Jurkat, Clone E6-1 (cell line): Measurements from ENCODE around the gene TMC6. TPM values are rescaled to one million over a fixed set of nuclear protein-coding genes. Genes with fewer than 3 reads are reported as not detected.
"Not testable (repeated sequence)": the region's sequence is repeated elsewhere in the genome, so short reads cannot be mapped to it uniquely, and the experiment has no call there.

ENCODE experiments used
- DNase-seq: peaks from one replicate; pipeline ENCODE4 v3.0.0-alpha.2; 2011; ENCODE audit warnings: low read depth, low spot score
- H3K4me3 ChIP-seq: 2 replicates; pipeline ENCODE4 v1.5.1; 2011; ENCODE audit warnings: mild to moderate bottlenecking, low read length, control low read depth, moderate library complexity
- polyA plus RNA-seq: library from polyadenylated mRNA; unstranded; fragments of >200 nt; gene quantifications from one replicate; pipeline ENCODE4 v1.2.1, GENCODE V29; 2012; ENCODE audit warnings: missing spikeins; ENCODE audit not compliant: insufficient read length, insufficient read depth

TMC6 gene, protein sequence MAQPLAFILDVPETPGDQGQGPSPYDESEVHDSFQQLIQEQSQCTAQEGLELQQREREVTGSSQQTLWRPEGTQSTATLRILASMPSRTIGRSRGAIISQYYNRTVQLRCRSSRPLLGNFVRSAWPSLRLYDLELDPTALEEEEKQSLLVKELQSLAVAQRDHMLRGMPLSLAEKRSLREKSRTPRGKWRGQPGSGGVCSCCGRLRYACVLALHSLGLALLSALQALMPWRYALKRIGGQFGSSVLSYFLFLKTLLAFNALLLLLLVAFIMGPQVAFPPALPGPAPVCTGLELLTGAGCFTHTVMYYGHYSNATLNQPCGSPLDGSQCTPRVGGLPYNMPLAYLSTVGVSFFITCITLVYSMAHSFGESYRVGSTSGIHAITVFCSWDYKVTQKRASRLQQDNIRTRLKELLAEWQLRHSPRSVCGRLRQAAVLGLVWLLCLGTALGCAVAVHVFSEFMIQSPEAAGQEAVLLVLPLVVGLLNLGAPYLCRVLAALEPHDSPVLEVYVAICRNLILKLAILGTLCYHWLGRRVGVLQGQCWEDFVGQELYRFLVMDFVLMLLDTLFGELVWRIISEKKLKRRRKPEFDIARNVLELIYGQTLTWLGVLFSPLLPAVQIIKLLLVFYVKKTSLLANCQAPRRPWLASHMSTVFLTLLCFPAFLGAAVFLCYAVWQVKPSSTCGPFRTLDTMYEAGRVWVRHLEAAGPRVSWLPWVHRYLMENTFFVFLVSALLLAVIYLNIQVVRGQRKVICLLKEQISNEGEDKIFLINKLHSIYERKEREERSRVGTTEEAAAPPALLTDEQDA
- 82.5 TPM for polyA plus RNA-seq

DNA sequence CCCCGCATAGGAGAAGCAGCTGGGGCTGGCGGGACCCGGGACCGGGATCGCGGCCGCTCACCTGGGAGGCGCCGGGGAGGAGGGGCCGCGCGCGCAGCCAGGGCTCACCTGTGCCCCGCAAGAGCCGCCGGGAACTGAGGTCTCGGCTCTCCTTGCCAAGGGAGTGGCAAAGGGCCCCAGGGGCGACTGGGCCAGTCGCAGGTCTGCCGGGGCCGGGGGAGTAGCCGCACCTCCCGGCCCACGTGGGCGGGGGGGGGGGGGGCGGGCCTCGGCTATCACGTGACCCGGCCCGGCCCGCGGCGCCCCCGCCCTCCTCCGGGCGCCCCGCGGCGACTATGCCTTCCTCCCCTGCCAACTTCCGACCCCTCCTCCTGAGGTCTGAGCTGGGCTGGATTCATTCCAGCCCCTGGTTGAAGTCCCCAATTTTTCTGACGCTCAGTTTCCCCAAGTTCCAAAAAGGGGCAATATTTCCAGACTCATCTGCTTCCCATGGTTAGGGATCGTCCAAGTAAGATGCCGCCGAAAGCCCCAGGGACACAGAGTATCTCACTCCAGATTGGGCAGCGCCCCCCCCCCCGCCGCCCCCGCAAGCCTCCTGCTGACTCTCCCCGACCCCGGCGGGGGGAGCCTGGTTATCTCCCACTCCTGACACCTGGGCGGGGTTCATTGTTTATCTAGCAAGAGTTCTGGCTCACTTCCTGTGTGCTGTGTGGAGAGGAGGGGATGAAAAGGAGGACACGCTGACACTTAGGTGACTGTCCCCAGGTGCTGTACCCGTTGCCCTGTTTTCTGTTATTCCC lies at the start of gene TMC6:
Gene TMC6, minus strand, starts transcription at position 205 of the 800 bp plus-strand sequence. CDS start 1,923 bp downstream, outside the sequence.
- DNase-seq: peak; percentile 74
- peak within 1 kb of the TSS; percentile 85 for H3K4me3 ChIP-seq

DNA sequence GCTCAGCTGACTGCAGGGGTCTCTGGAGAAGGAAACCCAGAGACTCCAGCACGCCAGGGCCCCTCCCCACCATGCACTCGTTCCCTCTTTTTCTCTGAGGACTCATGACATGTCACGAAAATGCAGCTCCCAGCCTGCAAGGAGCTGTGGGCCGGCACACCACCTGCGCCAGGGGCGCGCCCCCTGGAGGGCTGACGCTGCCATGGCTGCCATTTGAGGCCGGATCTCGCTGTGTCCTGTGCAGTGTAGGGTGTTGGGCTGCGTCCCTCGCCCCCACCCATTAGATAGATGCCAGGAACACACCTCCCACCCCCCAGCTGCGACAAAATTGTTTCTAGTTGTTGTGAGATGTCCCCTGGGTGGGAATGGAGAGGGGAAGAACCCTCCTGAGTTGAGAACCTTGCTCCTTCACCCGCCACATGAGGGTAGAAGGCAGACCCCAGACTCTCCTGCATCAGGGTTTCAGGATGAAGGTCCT lies 48.0 kb upstream of the TMC6 start:
- DNase-seq: peak; percentile 42
- no peak overlapping the region for H3K4me3 ChIP-seq

DNA sequence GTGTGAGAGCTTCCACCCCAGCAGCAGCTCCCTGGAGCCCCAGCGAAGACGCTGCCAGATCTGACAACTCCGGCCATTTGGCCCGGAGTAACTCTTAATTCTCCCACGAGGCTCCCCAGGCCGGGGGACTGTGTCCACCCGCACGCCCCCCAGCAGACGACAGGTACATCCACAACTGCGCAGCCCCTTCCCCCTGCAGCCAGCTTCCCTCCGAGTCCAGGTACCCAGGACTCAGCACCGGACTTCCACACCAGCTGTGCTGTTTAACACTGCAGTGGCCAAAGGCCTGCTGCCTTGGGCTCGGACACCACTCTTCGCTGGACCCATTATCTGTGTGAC lies 47.1 kb upstream of the TMC6 start:
- DNase-seq: no peak
- H3K4me3 ChIP-seq: no peak overlapping the region

DNA sequence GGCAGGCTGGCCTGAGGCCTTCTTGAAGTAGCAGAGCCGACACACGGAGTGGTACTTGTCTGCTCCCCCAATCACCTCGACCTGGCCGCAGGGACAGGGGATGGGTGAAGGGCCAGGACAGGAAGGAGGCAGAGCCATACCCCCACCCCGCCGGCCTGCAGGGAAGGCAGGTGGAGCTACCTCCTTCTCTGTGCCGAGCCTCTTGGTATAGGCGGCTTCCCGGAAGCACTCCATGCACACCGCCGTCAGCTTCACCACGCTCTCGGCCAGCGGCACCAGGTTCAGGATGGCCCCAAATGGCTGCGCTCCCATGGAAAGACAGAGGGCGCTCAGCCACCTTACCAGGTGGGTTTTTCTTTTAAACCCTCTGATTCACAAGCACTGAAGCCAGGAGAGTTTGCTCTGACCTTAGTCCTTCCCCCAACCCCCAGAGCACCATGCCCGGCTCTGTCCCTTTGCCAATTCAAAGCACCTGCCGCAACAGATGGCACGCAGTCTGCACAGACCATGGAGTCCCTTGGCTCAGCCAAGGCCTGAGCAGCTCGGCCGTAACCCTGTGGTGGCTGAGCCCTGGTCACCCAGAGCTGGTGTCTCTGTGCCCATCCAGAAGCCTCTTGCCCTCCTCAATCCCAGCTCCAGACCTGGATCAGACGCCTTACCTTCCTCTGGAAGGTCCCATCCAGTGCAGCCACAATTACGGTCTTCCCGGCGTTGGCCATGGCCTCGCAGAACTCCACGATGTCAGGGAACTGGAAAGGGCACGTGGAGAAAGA lies 46.5 kb upstream of the TMC6 start:
- no peak overlapping the region for H3K4me3 ChIP-seq
- DNase-seq: no peak

DNA sequence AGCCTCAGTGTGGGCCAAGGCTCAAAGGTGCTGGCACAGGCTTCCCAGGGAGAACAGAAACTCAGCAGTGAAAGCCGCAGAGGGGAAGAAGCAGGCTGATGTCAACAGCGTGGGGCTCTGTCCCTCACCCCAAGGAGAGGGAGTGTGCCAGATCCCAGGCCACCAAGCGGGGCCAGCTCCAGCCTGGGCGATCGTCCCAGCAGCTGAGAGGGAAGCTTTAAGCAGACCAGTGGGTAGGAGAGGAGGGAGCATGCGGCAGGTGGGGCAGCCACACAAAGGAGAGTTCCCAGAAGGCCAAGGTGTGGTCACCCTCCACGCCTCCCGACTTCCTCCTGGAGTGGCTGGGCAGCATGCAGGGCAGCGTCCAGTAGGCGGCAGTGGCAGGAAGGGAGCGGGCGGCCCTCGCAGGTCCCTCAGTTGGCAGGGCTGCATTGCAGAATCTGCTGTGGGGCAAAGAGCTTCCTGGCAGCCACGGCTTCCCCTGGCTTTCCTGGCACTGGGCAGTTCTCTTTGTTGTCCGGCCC lies 45.9 kb upstream of the TMC6 start:
- no peak overlapping the region for H3K4me3 ChIP-seq
- no peak for DNase-seq

DNA sequence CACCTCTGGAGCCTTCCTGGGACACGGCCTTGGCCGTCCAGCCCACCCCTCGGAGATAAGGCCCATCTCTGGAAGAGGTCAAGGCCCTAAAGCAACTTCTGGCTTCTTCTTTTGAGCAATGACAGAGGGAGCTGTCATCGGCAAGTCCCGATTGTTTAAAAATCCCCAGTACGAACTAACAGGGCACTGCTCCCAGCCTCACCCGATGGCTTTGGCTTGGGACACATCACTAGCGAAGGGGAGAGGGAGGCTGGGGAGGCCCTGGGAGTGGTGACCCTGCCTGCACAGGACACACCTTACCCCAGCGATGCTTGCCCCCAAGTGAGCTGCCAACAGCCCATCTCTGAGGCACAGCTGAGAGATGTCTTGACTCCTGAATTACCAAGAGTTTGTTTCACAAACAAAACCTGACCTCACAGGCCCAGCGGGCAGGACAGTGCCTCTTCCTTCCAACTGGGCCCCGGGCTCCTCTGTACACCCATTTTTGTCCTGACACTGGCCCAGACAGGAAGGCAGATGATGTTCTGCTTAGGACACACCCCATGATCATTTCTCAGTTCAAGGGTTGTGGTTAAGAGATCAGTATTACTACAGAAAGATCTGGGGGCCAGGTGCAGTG lies 44.7 kb upstream of the TMC6 start:
- peak; percentile 11 for DNase-seq
- H3K4me3 ChIP-seq: no peak overlapping the region

DNA sequence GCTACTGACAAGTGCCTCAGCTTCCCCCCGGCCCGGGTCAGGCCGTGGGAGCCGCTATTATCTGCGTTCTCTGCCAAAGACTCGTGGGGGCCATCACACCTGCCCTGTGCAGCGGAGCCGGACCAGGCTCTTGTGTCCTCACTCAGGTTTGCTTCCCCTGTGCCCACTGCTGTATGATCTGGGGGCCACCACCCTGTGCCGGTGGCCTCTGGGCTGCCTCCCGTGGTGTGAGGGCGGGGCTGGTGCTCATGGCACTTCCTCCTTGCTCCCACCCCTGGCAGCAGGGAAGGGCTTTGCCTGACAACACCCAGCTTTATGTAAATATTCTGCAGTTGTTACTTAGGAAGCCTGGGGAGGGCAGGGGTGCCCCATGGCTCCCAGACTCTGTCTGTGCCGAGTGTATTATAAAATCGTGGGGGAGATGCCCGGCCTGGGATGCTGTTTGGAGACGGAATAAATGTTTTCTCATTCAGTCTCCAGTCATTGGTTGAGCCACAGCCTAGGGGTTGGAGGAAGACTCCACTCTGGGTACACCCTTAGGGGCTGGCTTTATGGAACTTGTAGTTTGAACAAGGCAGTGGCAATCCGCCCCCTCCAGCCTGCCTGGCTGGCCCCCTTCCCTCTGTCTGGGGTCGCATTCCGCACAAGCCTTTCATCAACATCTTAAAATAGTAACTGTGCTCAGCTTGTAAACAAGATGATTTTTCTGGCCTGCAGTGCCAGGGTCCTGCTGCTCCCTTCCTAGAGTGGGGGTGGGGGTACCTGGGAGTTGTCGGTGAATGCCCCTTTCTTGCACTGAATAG lies 43.9 kb upstream of the TMC6 start:
- H3K4me3 ChIP-seq: no peak overlapping the region
- no peak for DNase-seq

DNA sequence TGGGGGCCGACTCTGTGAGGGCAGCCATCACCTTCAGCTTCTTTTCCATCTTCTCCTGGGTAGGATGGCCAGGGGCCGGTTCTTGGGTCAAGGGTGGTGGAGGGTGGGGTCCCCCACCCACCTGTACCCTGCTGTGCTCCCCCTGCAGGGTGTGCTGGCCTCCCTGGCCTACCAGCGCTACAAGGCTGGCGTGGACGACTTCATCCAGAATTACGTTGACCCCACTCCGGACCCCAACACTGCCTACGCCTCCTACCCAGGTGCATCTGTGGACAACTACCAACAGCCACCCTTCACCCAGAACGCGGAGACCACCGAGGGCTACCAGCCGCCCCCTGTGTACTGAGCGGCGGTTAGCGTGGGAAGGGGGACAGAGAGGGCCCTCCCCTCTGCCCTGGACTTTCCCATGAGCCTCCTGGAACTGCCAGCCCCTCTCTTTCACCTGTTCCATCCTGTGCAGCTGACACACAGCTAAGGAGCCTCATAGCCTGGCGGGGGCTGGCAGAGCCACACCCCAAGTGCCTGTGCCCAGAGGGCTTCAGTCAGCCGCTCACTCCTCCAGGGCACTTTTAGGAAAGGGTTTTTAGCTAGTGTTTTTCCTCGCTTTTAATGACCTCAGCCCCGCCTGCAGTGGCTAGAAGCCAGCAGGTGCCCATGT lies 43.2 kb upstream of the TMC6 start:
- H3K4me3 ChIP-seq, DNase-seq: not testable (repeated sequence)

DNA sequence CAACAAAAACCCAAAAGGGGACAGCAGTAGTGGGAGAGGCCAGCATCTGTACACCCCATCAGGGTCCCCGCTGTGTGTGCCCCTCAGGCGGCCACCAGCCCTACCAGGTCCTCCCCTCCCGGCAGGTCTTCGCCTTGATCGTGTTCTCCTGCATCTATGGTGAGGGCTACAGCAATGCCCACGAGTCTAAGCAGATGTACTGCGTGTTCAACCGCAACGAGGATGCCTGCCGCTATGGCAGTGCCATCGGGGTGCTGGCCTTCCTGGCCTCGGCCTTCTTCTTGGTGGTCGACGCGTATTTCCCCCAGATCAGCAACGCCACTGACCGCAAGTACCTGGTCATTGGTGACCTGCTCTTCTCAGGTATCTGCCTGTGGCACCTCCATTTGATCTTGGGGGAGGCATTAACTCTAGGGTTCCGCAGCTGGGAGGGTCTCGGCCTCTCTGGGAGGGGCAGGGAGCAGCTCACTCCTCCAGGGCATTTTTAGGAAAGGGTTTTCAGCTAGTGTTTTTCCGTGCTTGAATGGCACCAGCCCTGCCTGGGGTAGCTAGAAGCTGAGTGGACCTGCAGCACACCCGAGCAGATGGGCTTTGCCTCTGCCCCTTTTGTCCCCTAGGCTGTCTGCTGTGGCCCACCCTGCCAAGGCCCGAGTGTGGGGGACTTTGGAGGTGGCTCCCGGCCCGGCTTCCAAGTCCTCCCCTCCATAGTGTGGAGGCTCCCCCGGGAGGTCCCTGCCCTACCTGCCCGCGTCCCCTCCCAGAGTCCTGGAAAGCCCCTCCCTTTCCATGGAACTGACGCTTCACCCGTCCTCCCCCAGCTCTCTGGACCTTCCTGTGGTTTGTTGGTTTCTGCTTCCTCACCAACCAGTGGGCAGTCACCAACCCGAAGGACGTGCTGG lies 42.4 kb upstream of the TMC6 start:
- no peak overlapping the region for H3K4me3 ChIP-seq

DNA sequence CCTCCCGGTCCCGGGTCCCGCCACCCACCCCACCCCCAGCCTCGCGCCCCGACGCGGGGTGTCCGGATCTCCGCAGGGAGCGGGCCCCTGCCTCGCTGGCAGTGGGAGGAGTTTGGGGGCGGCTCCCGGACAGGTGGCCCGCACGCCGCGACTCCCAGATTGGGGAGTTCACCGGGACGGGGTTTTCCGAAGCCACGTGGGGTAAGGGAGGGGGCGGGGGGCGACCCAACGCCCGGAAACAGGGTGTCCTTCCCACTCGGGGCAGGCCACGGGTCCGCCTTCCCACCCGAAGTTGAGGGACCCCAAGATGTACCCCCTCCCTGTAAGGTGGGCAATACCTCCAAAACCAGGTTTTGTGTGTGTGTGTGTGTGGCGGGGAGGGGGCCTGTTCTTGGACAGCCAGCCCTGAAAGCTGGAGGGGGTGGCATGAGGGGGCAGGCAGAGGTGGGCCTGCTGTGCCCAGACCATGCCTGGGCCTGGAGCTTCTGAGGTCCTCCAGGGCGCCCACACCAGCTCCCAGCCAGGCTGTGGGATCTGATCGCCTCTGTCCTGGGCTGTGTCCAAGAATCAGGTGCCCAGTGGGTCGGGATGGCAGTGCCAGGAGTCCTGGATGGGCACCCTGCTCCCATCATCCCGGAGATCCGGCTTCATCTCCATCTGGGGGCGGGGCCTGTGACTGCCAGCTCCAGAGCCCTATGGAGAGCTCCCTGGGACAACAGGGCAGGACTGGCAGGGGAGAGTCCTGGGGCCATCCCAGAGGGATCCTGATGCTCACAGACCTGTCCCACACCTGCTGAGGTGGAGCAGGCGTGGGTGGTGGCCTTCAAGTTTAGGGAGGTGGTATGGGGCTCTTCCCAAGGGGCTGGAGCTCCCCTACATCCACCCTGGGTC lies 40.6 kb upstream of the TMC6 start:
- peak overlapping the region; percentile 60 for H3K4me3 ChIP-seq
- no peak for DNase-seq

More for the DNA sequence above, 42.4 kb upstream of the TMC6 start:
- DNase-seq: no peak

DNA sequence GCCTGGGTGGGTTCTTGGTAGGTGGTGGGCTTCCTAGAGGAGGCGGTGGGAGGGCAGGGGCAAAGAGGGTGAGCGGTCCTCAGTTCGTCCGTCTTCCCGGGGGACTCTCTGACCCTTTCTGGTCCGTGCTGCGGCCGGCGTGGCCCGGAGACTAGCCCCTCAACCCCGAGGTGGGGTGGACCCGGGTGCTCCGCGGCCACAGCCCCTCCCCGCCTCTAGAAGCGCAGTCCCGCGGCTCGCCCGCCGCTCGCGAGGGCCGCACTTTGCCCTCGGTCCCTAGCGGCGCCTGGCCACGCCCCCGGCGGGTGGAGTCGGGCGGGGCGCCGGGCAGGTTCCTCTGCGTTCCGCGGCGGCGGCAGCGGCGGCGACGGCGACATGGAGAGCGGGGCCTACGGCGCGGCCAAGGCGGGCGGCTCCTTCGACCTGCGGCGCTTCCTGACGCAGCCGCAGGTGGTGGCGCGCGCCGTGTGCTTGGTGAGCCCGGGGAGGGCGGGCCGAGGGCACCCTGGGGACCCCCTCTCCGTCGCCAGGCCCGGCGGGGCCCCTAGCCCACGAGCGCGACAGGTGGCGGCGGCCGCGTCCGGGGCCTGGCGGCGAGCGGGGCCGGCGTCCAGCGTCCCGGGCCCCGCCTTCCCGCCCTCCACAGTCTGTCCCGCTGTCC lies 39.8 kb upstream of the TMC6 start, which contains the start of gene SYNGR2:
Gene SYNGR2, plus strand, starts transcription at position 340 of the 661 bp plus-strand sequence. Its CDS starts 36 bp downstream, at position 376.
- DNase-seq: peak; percentile 60

DNA sequence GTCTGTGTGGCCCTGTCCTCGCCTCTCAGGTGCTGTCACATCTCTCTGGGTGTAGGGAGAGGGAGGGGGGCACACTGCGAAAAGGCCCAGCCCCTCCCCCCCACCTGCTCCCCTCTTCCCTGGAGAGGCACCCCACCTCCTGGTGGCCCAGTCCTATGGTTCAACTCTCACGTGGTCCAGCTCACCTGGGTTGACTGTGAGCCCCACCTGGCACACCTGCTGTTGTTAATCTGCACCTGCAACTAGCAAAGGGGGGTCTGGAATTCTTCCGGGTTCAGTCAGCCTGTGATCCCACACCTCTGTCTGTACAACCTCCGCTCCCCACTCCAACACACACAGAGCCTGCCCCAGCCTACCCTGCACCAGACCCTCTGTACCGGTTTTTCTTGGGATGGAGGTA lies 37.9 kb upstream of the TMC6 start:
- no peak for DNase-seq
- no peak overlapping the region for H3K4me3 ChIP-seq

More for the DNA sequence above, 39.8 kb upstream of the TMC6 start, which contains the start of gene SYNGR2:
- H3K4me3 ChIP-seq: peak within 1 kb of the TSS; percentile 60

DNA sequence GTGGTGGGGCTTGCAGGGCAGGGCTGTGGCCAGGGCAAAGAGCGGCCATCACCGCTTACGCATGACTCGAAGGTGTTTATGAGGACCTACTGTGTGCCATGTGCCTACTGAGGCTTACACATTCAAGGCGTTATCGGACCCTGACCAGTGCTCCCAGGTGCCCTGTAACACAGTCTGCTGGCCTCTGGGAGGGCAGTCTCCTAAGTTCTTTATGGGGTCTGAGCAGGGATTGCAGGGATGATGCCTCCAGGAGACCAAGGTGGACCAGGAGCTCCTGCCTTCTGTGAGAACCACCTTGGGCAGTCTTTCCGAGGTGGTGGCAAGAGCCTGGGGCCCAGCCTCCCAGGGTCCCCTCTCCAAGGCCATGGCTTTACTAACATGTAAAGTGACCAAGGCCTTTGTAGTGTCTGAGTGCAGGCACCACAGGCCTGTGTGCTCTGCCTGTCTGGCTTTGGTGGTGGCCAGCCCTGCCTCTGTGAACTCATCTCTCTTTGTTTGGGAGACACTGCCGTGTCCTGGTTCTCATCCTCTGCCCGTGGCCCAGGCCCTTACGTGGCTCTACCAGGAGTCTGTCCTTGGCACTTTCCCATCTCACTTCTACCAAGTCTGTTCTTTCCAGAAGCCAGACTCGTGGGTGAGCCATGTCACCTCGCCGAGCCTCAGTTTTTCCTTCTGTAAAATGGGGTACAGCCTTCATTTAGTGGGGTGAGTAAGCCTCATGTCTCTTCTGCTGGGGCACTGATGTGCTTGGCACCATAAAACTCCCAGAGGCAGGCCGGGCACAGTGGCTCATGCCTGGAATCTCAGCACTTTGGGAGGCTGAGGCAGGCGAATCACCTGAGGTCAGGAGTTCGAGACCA lies 36.4 kb upstream of the TMC6 start:
- DNase-seq: no peak
- no peak overlapping the region for H3K4me3 ChIP-seq
